Measurements from ENCODE around the gene CHI3L2.

CHI3L2 gene

GRCh38 chr1:111227434-111227833 is at the start of gene CHI3L2:
CHI3L2 (plus strand) TSS chr1:111227713; CDS start chr1:111227730, 17 bp downstream.
- no peak for DNase-seq (ENCODE audit: low spot score)

- DNase-seq (ENCODE audit: low spot score), result no peak
These were observed 47.5 kb upstream of the CHI3L2 start for GRCh38 chr1:111179968-111180533.

GRCh38 chr1:111182052-111182451 is 45.5 kb upstream of the CHI3L2 start:
- DNase-seq (ENCODE audit: low spot score), result no peak

GRCh38 chr1:111183308-111184069 is 44.0 kb upstream of the CHI3L2 start:
- DNase-seq (ENCODE audit: low spot score), result no peak

- no peak for DNase-seq (ENCODE audit: low spot score)
These were observed 42.9 kb upstream of the CHI3L2 start for GRCh38 chr1:111184663-111185062.

- DNase-seq (ENCODE audit: low spot score), result no peak
These were observed 36.5 kb upstream of the CHI3L2 start for GRCh38 chr1:111190931-111191451.

GRCh38 chr1:111191496-111191895 is 36.0 kb upstream of the CHI3L2 start:
- DNase-seq (ENCODE audit: low spot score), result no peak

GRCh38 chr1:111192074-111192473 is 35.4 kb upstream of the CHI3L2 start:
- DNase-seq (ENCODE audit: low spot score), result no peak

- DNase-seq (ENCODE audit: low spot score), result peak; percentile 43
These were observed 34.6 kb upstream of the CHI3L2 start for GRCh38 chr1:111192658-111193519.

- no peak for DNase-seq (ENCODE audit: low spot score)
These were observed 33.6 kb upstream of the CHI3L2 start for GRCh38 chr1:111193712-111194480.

- no peak for DNase-seq (ENCODE audit: low spot score)
These were observed 32.4 kb upstream of the CHI3L2 start for GRCh38 chr1:111195002-111195684.

- DNase-seq (ENCODE audit: low spot score), result no peak
These were observed 31.3 kb upstream of the CHI3L2 start for GRCh38 chr1:111196213-111196612.

- DNase-seq (ENCODE audit: low spot score), result no peak
These were observed 29.8 kb upstream of the CHI3L2 start for GRCh38 chr1:111197598-111198284.

- DNase-seq (ENCODE audit: low spot score), result no peak
These were observed 28.7 kb upstream of the CHI3L2 start for GRCh38 chr1:111198836-111199235.

- DNase-seq (ENCODE audit: low spot score), result no peak
These were observed 28.2 kb upstream of the CHI3L2 start for GRCh38 chr1:111199329-111199728.

GRCh38 chr1:111199881-111200801 is 27.4 kb upstream of the CHI3L2 start, which contains the start of gene DENND2D:
DENND2D (minus strand) TSS chr1:111200646; CDS start chr1:111200459, 187 bp downstream.
- peak; percentile 69 for DNase-seq (ENCODE audit: low spot score)

- no peak for DNase-seq (ENCODE audit: low spot score)
These were observed 26.7 kb upstream of the CHI3L2 start for GRCh38 chr1:111200802-111201161.

- no peak for DNase-seq (ENCODE audit: low spot score)
These were observed 26.0 kb upstream of the CHI3L2 start for GRCh38 chr1:111201275-111202090.

GRCh38 chr1:111202366-111202706 is 25.2 kb upstream of the CHI3L2 start:
- DNase-seq (ENCODE audit: low spot score), result no peak

Measured in globus pallidus (tissue), 1 donor.